ENCODE measurements around the gene MCF2L2. TPM values are rescaled to one million over a fixed set of nuclear protein-coding genes. Genes with fewer than 3 reads are reported as not detected.

MCF2L2 gene
- total and polyA plus RNA-seq, 2 experiments from 2014 or later = 6.7 to 14.6 TPM

- no peak overlapping the region for H3K4me3 ChIP-seq
- H2AFZ ChIP-seq = no peak overlapping the region
- no peaks in the 10 kb centered on the region for H3F3A ChIP-seq (replicated peaks; ENCODE audit: low read depth)
- H3K36me3 ChIP-seq (ENCODE audit: insufficient read depth) = no peaks in the 10 kb centered on the region
- H3K4me2 ChIP-seq = no peak overlapping the region
- Mint-ChIP-seq H3K4me3 (no peak overlapping the region), H3K27ac (no peak overlapping the region), H3K4me1 (peaks cover 3% of the 10 kb centered on the region; the same call in 1 of the 3 replicates), H3K9me3 (peaks cover under 1% of the 10 kb centered on the region; the same call in 1 of the 3 replicates), H3K36me3 (ENCODE audit: low read depth) (peaks cover 2% of the 10 kb centered on the region; the same call in 1 of the 3 replicates), H3K27me3 (ENCODE audit: insufficient read depth, low read depth, poor library complexity) (peaks cover 2% of the 10 kb centered on the region)
- 0 out of 2 replicates have a peak, but pooled peaks cover 3% of the 10 kb centered on the region for H3K4me1 ChIP-seq (ENCODE audit: insufficient read depth)
- H3K9me2 ChIP-seq (ENCODE audit: insufficient read depth) = no peaks in the 10 kb centered on the region
- TF ChIP-seq NANOG (IDR thresholded peaks at IDR 0.05; ENCODE audit: borderline replicate concordance) = no peak
- TF ChIP-seq CREB1 (CRISPR knock-in tag; IDR thresholded peaks at IDR 0.05; ENCODE audit: low read depth) = no peak
- TF ChIP-seq EZH2 (IDR thresholded peaks at IDR 0.05; ENCODE audit: low read depth, unreplicated experiment) = no peak
- TF ChIP-seq ZNF331 (CRISPR knock-in tag; IDR thresholded peaks at IDR 0.05; ENCODE audit: low read depth) = no peak
- TF ChIP-seq CTCF (conservative IDR thresholded peaks at IDR 0.05; ENCODE audit: low read depth in 2 of 2) = no peak
- no peak for TF ChIP-seq ZNF114 (CRISPR knock-in tag; IDR thresholded peaks at IDR 0.05)
- no peak for TF ChIP-seq EZH2phosphoT487 (IDR thresholded peaks at IDR 0.05; ENCODE audit: unreplicated experiment)
- no peak for TF ChIP-seq POLR2AphosphoS5 (IDR thresholded peaks at IDR 0.05; ENCODE audit: low read depth)
- no peak for TF ChIP-seq REST (IDR thresholded peaks at IDR 0.05; ENCODE audit: unreplicated experiment)
- TF ChIP-seq JUNB (IDR thresholded peaks at IDR 0.05; ENCODE audit: unreplicated experiment) = no peak
- TF ChIP-seq STAT1 (IDR thresholded peaks at IDR 0.05; ENCODE audit: unreplicated experiment) = no peak
- no peak for TF ChIP-seq ZNF462 (CRISPR knock-in tag; IDR thresholded peaks at IDR 0.05)
- H3K27ac ChIP-seq (ENCODE audit: low read depth) = no peak overlapping the region
- ATAC-seq (no peak), DNase-seq (ENCODE audit: low spot score) (no peak)
- H4K20me1 ChIP-seq (replicated peaks; ENCODE audit: insufficient read depth) = no peaks in the 10 kb centered on the region; the same call in 1 of the 2 replicates
- peaks cover 23% of the 10 kb centered on the region for H3K79me2 ChIP-seq (replicated peaks; ENCODE audit: insufficient read depth)
- H3K27me3 ChIP-seq (ENCODE audit: insufficient read depth) = no peaks in the 10 kb centered on the region
These were observed 78.3 kb downstream of the MCF2L2 start for GRCh38 chr3:183350164-183350563.

All from GM23338 (cell line).